Spleen (tissue), 11 donors: ENCODE results near the gene OVAAL. TPM values are rescaled to one million over a fixed set of nuclear protein-coding genes. Genes with fewer than 3 reads are reported as not detected.

ENCODE experiments used
- DNase-seq: peaks from one replicate; pipeline ENCODE4 v3.0.0-alpha.2; 2020
- H3K27ac ChIP-seq, 8 donors: fragments of 200-600 bp; sonication (generic) in 7 of 8; 1 replicate in 4 of 8; 2 replicates in 4 of 8; pipeline versions ENCODE4 v1.5.0 to v1.8.0; 2016 to 2021; ENCODE audit warnings: inconsistent platforms in 4 of 8, mild to moderate bottlenecking in 4 of 8, moderate library complexity in 1 of 8
- H3K27me3 ChIP-seq, 7 donors: fragments of 200-600 bp; sonication (generic) in 6 of 7; replicated peaks in 1 of 7; 1 replicate in 4 of 7; 2 replicates in 3 of 7; pipeline versions ENCODE4 v1.5.0 to v1.8.0; 2016 to 2021; ENCODE audit warnings: inconsistent platforms in 3 of 7, mild to moderate bottlenecking in 1 of 7
- H3K36me3 ChIP-seq, 6 donors: fragments of 200-600 bp; sonication (generic) in 5 of 6; 1 replicate in 4 of 6; 2 replicates in 2 of 6; pipeline versions ENCODE4 v1.5.0 to v1.8.0; 2016 to 2021; ENCODE audit warnings: inconsistent platforms in 2 of 6
- H3K4me1 ChIP-seq, 6 donors: fragments of 200-600 bp; sonication (generic) in 5 of 6; 1 replicate in 3 of 6; 2 replicates in 3 of 6; pipeline versions ENCODE4 v1.5.0 to v1.8.0; 2016 to 2021; ENCODE audit warnings: inconsistent platforms in 3 of 6
- H3K4me3 ChIP-seq, 8 donors: fragments of 200-600 bp; sonication (generic) in 7 of 8; 1 replicate in 4 of 8; 2 replicates in 4 of 8; pipeline versions ENCODE4 v1.5.0 to v1.8.0; 2016 to 2021; ENCODE audit warnings: inconsistent platforms in 4 of 8, mild to moderate bottlenecking in 4 of 8, moderate library complexity in 2 of 8
- H3K9me3 ChIP-seq, 8 donors: fragments of 200-600 bp; sonication (generic) in 7 of 8; 1 replicate in 4 of 8; 2 replicates in 4 of 8; pipeline versions ENCODE4 v1.5.0 to v1.8.0; 2016 to 2021; ENCODE audit warnings: inconsistent platforms in 4 of 8
- POLR2A ChIP-seq, 3 donors: fragments of 450-650 bp; IDR thresholded peaks; one replicate each; pipeline ENCODE4 v1.5.1; 2017; ENCODE audit warnings: antibody characterized with exemption in 3 of 3, mild to moderate bottlenecking in 1 of 3
- POLR2AphosphoS5 ChIP-seq, 3 donors: sonication (generic); formaldehyde crosslinking; IDR thresholded peaks; one replicate each; pipeline ENCODE4 v1.5.1; 2017; ENCODE audit warnings: antibody characterized with exemption in 3 of 3
- WGBS, 5 donors: extraction: QIAGEN DNeasy Blood & Tissue Kit in 3 of 5; methylation state at CpG; one replicate each; pipeline versions ENCODE4 v1.1.5 to v1.1.7; 2013 to 2018; 5-methylcytosine and 5-hydroxymethylcytosine counted together
- intact Hi-C: fragments of 100-400 bp; cut with DNase I; formaldehyde crosslinking; loops from one replicate; pipeline ENCODE4 v1.15.0; 2023; ENCODE audit warnings: low total_unique reads
- polyA plus RNA-seq, 3 donors: library from polyadenylated mRNA; stranded (reverse); fragments of 200-250 nt; gene quantifications; one replicate each; pipeline ENCODE4 v1.2.1, GENCODE V29; 2013
- total RNA-seq, 7 donors: library from RNA; depleted of rRNA in 3 of 7; stranded (reverse); fragments of >200 nt in 3 of 7; fragmentation: NEBNext Ultra II Directional in 4 of 7; extraction: Animal tissue kit (Norgen Biotek cat#: 25700) in 4 of 7; gene quantifications; one replicate each; pipeline versions ENCODE4 v1.1.0 to v1.2.1, GENCODE V29; 2016 to 2021
- TF ChIP-seq, protein P1 (sequence below), 11 experiments: fragments of 200-600 bp in 7 of 11; fragments of 450-650 bp in 4 of 11; sonication (generic) in 4 of 11; IDR thresholded peaks in 8 of 11; conservative IDR thresholded peaks in 3 of 11; 1 replicate in 7 of 11; 2 replicates in 4 of 11; pipeline versions ENCODE4 v1.4.0 to v1.8.0; 2016 to 2021; ENCODE audit warnings: antibody characterized with exemption in 11 of 11, inconsistent platforms in 4 of 11, mild to moderate bottlenecking in 1 of 11
- donor health status: healthy with polysubstance abuse.
- donor health status: DM: no; HTN: no; CAD: no; lungs with moderate emphysema.
- donor health status: DM: no; HTN: no; CAD: no.
- donor health status: Bipolar disorder and iron deficiency.
- donor health status: healthy.
- donor health status: DM: no; HTN: no; CAD: no.
- donor health status: DM: yes; HTN: yes; CAD: no.

Gene OVAAL
- total and polyA plus RNA-seq, 10 donors: not detected

DNA sequence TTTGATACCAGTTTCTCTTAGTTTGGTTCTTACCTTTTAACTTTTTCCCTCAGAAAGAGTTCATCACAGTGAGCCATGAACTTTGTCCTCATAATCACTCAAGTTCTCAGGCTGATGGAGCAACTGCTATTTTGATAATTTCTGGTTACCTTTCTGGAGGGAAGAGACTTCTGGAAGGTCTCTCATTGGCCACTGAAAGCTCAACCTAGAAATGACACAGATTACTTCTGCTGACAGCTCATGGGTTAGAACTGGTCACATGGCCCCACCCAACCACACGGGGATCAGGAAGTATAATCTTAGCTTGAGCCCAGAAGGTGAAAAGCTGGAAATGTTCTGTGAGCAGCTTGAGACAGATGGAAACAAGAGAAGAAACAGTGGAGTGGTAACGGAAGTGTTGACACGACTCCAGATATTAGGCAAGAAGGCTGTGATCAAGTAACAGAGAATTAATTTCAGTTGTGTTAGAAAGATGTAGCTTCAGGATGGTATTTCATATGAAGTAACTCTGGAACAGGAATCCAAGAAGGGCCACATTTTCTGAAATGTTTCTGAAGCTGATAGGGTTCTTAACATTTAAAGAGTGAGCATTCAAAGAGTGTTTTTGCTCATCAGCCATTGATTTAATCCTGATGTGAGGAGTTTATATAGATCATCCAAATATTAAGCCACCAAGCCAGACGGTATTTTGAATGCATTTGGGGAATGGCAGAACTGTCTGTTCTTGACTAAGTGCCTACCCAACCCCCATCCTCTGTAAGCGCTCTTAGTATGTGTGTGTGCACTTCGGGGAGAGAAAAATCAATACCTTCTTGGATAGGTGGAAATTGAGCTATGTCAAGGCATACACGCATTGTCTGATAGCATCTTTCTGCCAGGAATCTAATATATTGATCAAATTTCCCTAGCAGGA, 51.1 kb downstream of the OVAAL start:
- H3K9me3 ChIP-seq: no peaks in the 10 kb centered on the region
- 72 to 86% (median 74%) methylated on average over 7 of the region's 7 CpGs for WGBS, 5 donors
- H3K4me3 ChIP-seq: no peak overlapping the region
- peaks cover 0 to 6% (median 0%) of the 10 kb centered on the region in 6 donors for H3K4me1 ChIP-seq
- H3K36me3 ChIP-seq: no peaks in the 10 kb centered on the region
- DNase-seq: no peak
- H3K27ac ChIP-seq: no peak overlapping the region
- H3K27me3 ChIP-seq: no peaks in the 10 kb centered on the region
- intact Hi-C loops: no loop called here
- TF ChIP-seq POLR2A (IDR thresholded peaks at IDR 0.05): no peak
- no peak for TF ChIP-seq POLR2AphosphoS5 (IDR thresholded peaks at IDR 0.05)
- TF ChIP-seq, protein P1, sequence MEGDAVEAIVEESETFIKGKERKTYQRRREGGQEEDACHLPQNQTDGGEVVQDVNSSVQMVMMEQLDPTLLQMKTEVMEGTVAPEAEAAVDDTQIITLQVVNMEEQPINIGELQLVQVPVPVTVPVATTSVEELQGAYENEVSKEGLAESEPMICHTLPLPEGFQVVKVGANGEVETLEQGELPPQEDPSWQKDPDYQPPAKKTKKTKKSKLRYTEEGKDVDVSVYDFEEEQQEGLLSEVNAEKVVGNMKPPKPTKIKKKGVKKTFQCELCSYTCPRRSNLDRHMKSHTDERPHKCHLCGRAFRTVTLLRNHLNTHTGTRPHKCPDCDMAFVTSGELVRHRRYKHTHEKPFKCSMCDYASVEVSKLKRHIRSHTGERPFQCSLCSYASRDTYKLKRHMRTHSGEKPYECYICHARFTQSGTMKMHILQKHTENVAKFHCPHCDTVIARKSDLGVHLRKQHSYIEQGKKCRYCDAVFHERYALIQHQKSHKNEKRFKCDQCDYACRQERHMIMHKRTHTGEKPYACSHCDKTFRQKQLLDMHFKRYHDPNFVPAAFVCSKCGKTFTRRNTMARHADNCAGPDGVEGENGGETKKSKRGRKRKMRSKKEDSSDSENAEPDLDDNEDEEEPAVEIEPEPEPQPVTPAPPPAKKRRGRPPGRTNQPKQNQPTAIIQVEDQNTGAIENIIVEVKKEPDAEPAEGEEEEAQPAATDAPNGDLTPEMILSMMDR (IDR thresholded peaks at IDR 0.05 in 8 of 11, conservative IDR thresholded peaks at IDR 0.05 in 3 of 11): no peak

DNA sequence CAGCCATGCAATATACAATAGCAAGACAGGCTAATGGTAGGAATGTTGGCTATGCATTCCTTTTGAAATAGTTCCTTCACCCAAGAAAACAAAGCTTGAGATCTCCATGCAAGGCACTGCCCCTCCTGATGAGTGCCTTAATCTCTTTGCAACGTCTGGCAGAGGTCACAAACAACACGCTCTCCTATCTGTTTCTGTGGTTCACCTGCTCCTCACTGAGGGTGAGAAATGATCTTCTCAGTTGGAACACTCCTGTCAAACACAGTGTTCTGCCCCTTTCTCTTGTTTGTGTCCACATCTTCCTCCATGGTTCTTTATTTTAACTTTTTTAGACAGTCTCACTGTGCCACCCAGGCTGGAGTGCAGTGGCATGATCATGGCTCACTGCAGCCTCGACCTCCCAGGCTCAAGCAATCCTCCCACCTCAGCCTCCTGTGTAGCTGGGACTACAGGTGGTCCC, 51.8 kb downstream of the OVAAL start:
- Histone ChIP-seq H3K4me1 (peaks cover 0 to 6% (median 0%) of the 10 kb centered on the region in 6 donors), H3K27me3 (no peaks in the 10 kb centered on the region), H3K9me3 (no peaks in the 10 kb centered on the region), H3K27ac (no peak overlapping the region), H3K4me3 (no peak overlapping the region), H3K36me3 (no peaks in the 10 kb centered on the region)
- intact Hi-C loops: no loop called here
- WGBS, 5 donors: 86 to 94% (median 92%) methylated on average over 3 of the region's 3 CpGs
- TF ChIP-seq POLR2AphosphoS5 (IDR thresholded peaks at IDR 0.05): no peak
- no peak for TF ChIP-seq POLR2A (IDR thresholded peaks at IDR 0.05)
- TF ChIP-seq, protein P1 (IDR thresholded peaks at IDR 0.05 in 8 of 11, conservative IDR thresholded peaks at IDR 0.05 in 3 of 11): no peak
- no peak for DNase-seq

GRCh38 chr1:180611016-180611930, 52.5 kb downstream of the OVAAL start:
- Histone ChIP-seq H3K27ac (no peak overlapping the region), H3K4me1 (peaks cover 0 to 6% (median 0%) of the 10 kb centered on the region in 6 donors), H3K36me3 (no peaks in the 10 kb centered on the region), H3K4me3 (no peak overlapping the region), H3K27me3 (no peaks in the 10 kb centered on the region), H3K9me3 (no peaks in the 10 kb centered on the region)
- WGBS, 5 donors: 57 to 64% (median 63%) methylated on average over 9 of the region's 9 CpGs
- no peak for TF ChIP-seq POLR2A (IDR thresholded peaks at IDR 0.05)
- intact Hi-C loops: no loop called here
- no peak for DNase-seq

DNA sequence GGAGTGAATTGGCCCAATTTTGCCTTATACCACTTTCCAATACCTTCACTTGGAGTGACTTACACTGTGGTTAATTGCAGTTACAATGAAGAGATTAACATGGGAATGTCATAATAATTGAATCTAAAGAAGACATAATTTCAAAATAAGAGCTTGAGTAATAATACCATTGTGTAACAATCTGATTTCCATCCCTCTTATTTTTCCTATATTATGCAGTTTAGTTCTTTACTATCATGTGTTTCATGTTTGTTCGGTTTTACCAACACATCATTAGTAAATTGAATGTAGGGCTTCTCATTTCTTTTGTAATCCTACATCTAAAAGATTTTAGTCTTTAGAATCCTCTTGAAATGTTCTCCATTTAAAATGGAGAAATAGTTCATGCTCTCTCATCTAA, 53.9 kb downstream of the OVAAL start:
- Histone ChIP-seq H3K27ac (no peak overlapping the region), H3K27me3 (no peaks in the 10 kb centered on the region), H3K4me3 (no peak overlapping the region), H3K9me3 (no peaks in the 10 kb centered on the region), H3K4me1 (peaks cover 0 to 10% (median 4%) of the 10 kb centered on the region in 6 donors), H3K36me3 (no peaks in the 10 kb centered on the region)
- intact Hi-C loops: no loop called here
- WGBS, 5 donors: 79 to 98% (median 92%) methylated on average over 1 of the region's 1 CpG
- DNase-seq: no peak
- TF ChIP-seq, protein P1 (IDR thresholded peaks at IDR 0.05 in 8 of 11, conservative IDR thresholded peaks at IDR 0.05 in 3 of 11): no peak
- TF ChIP-seq POLR2A (IDR thresholded peaks at IDR 0.05) (no peak), POLR2AphosphoS5 (IDR thresholded peaks at IDR 0.05) (no peak)
